VCaP (cell line): ENCODE measurements around the gene SYNDIG1.

Source experiments
- H3K27ac ChIP-seq: fragments of 450-650 bp; 2 replicates; pipeline ENCODE4 v1.5.1; 2017
- TF ChIP-seq, protein P1 (sequence below): fragments of 450-650 bp; conservative IDR thresholded peaks from 2 replicates; pipeline ENCODE4 v1.5.1; 2017; ENCODE audit warnings: mild to moderate bottlenecking, moderate library complexity

SYNDIG1 gene

DNA sequence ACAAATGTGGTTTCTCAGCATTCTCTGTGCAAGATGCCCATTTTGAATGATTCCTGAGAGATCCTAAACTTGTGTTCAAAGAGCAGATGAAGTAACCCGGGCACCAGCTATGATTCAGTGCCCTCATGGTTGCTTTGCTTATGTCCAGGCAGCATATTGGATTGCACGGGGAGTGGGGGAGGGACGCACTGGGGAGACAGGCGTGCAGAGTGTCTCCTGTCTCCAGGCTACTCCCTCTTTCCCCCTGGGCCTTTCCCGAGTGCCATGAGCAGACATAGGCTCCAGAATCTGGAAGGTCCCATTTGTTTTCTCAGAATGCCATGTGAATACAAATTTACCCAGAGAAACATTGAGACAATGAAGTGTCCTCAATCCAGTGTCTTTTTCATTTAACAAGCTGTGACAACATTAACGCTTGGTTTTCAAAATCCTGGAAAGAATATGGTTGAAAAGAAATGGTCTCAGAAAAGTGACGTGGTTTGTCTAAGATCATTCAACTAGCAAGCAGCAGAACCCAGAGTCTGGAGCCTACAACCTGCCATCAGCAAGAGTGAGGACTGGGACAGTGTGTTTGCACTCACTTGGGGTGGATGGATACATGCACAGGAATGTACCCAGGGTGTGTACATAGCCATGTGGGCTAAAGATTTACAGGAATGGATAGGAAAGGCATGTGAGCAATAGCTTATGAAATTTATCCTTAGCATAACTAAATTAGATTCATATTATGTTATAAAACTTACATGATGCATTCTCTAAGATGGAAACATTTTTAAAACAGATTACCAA lies 4.2 kb downstream of the SYNDIG1 start:
- TF ChIP-seq, protein P1, sequence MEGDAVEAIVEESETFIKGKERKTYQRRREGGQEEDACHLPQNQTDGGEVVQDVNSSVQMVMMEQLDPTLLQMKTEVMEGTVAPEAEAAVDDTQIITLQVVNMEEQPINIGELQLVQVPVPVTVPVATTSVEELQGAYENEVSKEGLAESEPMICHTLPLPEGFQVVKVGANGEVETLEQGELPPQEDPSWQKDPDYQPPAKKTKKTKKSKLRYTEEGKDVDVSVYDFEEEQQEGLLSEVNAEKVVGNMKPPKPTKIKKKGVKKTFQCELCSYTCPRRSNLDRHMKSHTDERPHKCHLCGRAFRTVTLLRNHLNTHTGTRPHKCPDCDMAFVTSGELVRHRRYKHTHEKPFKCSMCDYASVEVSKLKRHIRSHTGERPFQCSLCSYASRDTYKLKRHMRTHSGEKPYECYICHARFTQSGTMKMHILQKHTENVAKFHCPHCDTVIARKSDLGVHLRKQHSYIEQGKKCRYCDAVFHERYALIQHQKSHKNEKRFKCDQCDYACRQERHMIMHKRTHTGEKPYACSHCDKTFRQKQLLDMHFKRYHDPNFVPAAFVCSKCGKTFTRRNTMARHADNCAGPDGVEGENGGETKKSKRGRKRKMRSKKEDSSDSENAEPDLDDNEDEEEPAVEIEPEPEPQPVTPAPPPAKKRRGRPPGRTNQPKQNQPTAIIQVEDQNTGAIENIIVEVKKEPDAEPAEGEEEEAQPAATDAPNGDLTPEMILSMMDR: no peak
- H3K27ac ChIP-seq: no peak overlapping the region

DNA sequence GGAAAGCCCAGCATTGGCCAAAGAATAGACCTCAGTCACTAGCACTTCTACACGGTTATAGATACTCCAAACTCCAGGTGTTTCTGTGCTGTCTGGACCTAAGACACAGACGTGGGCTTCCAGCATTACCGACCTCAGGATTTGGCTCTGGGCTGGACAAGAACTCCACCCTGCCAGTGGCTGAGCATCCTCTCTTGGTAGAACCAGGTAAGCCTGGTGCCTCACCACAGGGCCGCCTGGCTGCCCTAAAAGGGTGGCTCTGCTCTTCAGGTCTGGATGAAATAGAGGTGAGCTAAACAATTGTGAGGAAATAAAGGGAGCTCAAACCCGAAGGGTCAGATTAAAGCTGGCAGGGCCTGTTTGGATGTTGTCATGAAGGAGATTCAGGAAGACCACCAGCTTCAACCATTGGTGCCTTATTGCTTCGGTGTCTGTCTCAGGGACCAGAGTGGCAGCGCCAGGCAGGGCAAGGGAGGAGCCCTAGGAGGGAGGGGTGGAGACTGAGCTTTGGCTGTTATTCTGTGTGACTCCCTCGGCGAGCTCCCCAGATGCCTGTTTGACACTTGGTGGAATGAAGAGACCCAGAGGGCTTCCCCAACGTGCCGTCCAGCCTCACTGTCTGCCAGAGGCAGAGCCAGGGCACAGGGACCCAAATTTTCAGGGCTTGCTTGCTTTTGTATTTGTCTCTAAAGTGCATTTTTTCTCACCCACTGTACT lies 8.6 kb downstream of the SYNDIG1 start:
- TF ChIP-seq, protein P1: no peak
- H3K27ac ChIP-seq: no peak overlapping the region

DNA sequence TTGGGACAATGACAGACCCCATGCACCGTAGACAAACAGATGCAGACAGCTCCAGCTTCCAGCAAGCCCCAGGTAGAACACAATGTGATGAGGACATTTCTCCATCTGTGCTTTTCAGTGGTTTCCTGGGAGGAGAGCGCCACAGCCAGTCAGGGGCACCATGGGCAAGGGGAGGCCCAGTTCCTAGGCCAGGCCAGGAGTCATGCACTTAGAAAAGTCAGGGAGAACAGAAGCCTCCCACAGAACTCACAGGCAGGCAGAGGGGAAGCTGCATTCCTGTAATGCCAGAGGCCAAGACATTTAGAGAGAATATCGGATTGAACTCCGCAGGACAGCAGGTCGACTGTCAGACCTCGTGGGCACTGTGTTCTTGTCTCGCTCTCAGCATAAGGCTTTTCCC lies 9.2 kb downstream of the SYNDIG1 start:
- TF ChIP-seq, protein P1: no peak
- H3K27ac ChIP-seq: no peak overlapping the region

DNA sequence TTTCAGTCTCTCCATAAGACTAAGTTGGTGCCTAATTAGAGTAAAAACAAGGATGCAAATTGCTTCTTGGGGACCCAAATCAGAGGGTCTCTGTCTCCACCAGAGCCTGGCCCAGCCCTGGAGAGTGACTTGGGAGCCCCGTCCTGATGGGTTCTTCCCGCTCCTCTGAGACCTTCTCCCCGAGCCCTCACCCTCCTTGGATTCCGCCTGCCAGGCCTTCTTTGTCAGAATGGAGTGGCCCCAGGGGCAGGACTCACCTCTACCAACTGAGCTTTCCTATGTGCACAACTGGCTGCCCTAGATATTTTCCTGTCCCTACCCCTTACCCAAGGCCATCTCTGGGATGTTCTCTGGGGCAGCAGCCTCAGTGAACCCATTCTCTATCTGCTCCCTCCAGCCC lies 9.7 kb downstream of the SYNDIG1 start:
- TF ChIP-seq, protein P1: no peak
- no peak overlapping the region for H3K27ac ChIP-seq

DNA sequence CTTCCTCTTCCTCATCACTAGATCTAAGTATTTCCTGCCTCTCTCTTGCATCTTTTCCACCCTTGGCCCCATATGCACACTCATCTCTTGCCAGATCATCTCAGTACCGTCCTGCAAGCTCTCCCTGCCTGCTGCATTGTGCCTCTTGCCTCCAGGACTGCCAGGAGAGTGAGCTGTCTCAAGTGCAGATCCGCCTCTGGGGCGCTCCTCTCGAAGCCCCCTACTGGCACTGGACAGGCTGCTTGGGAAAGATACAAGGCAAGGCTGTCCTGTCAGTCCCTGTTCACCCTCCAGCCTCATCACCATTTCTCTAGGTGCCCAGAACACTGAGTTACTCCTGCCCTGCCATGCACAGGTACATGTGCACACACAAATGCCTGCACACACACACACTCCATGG lies 10.2 kb downstream of the SYNDIG1 start:
- TF ChIP-seq, protein P1: no peak
- H3K27ac ChIP-seq: no peak overlapping the region

DNA sequence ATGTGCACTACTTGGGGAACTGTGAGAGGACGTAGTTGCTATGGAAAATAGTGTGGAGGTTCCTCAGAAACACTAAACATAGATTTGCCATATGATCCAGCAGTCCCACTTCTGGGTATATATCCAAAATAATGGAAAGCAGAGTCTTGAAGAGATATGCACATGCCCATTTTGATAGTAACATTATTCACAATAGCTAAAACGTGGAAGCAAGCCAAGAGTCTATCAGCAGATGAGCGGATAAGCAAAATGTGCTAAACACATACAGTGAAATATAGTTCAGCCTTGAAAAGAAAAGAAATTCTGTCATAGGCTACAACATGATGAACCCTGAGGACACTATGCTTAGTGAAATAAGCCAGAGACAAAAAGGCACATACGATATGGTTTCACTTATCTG lies 11.1 kb downstream of the SYNDIG1 start:
- no peak overlapping the region for H3K27ac ChIP-seq
- TF ChIP-seq, protein P1: no peak

DNA sequence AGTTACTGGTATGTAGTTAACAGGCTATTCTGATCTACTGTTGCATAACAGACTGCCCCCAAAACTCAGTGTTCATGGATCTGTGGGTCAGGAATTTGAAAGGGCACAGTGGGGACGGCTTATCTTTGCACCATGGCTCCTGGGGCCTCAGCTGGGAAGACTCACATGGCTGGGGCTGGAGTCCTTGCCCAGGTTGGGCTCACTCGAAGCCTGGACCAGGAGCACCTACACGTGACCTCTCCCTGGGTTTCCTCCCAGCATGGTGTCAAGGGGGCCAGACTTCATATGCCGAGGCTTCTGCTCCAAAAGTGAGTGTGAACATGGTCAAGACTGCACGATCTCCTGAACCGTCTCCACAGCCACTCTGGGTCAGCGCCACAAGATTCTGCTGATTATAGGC lies 11.7 kb downstream of the SYNDIG1 start:
- TF ChIP-seq, protein P1: no peak
- no peak overlapping the region for H3K27ac ChIP-seq
